DND-41 (cell line): ENCODE data around the gene OSCP1.

Source experiments
- ATAC-seq: fragments of 200-7000 bp; cut with Tn5 transposase; 3 replicates; pipeline ENCODE4 v1.9.1; 2021; ENCODE audit warnings: low read depth; ENCODE audit not compliant: insufficient read depth
- DNase-seq: peaks from one replicate; pipeline ENCODE4 v3.0.0-alpha.2; 2020
- H2AFZ ChIP-seq: 2 replicates; pipeline ENCODE4 v1.6.0; 2012; ENCODE audit warnings: low read depth, low read length
- H3K27ac ChIP-seq: 2 replicates; pipeline ENCODE4 v1.5.1; 2012; ENCODE audit warnings: low read length, inconsistent platforms
- H3K27me3 ChIP-seq: fragments of 200-600 bp; sonication (generic); 2 replicates; pipeline ENCODE4 v1.6.0; 2012; ENCODE audit warnings: low read length, mild to moderate bottlenecking, inconsistent platforms; ENCODE audit not compliant: insufficient read depth, poor library complexity
- H3K36me3 ChIP-seq: 2 replicates; pipeline ENCODE4 v1.5.1; 2012; ENCODE audit warnings: low read length, inconsistent platforms; ENCODE audit not compliant: insufficient read depth
- H3K4me1 ChIP-seq: 2 replicates; pipeline ENCODE4 v1.5.1; 2012; ENCODE audit warnings: mild to moderate bottlenecking, low read length; ENCODE audit not compliant: insufficient read depth
- H3K4me2 ChIP-seq: 2 replicates; pipeline ENCODE4 v1.6.0; 2012; ENCODE audit warnings: mild to moderate bottlenecking, moderate library complexity, low read length, inconsistent platforms; ENCODE audit not compliant: insufficient read depth
- H3K4me3 ChIP-seq, 2 experiments: fragments of 200-600 bp in 1 of 2; shearing (Covaris generic) in 1 of 2; 2 replicates each; pipeline ENCODE4 v1.5.1; 2012 to 2016; ENCODE audit warnings: inconsistent platforms in 2 of 2, low read length in 2 of 2, mild to moderate bottlenecking in 2 of 2, low read depth in 1 of 2, moderate library complexity in 1 of 2
- H3K79me2 ChIP-seq: 2 replicates; pipeline ENCODE4 v1.6.0; 2012; ENCODE audit warnings: low read length, inconsistent platforms; ENCODE audit not compliant: insufficient read depth
- H3K9ac ChIP-seq: 2 replicates; pipeline ENCODE4 v1.6.0; 2012; ENCODE audit warnings: low read depth, mild to moderate bottlenecking, inconsistent platforms, low read length, moderate library complexity
- H3K9me3 ChIP-seq: 2 replicates; pipeline ENCODE4 v1.5.1; 2012; ENCODE audit warnings: low read length, moderate library complexity, mild to moderate bottlenecking, inconsistent platforms; ENCODE audit not compliant: insufficient read depth, severe bottlenecking
- H4K20me1 ChIP-seq: 2 replicates; pipeline ENCODE4 v1.6.0; 2012; ENCODE audit warnings: low read length; ENCODE audit not compliant: insufficient read depth
- EZH2 ChIP-seq: IDR thresholded peaks from 3 replicates; pipeline ENCODE4 v1.6.1; 2012; ENCODE audit warnings: borderline replicate concordance, low read depth, mild to moderate bottlenecking, moderate library complexity, low read length, inconsistent platforms; ENCODE audit not compliant: severe bottlenecking
- TF ChIP-seq, protein P1 (sequence below): IDR thresholded peaks from 2 replicates; pipeline ENCODE4 v1.5.1; 2012; ENCODE audit warnings: borderline replicate concordance, low read length, moderate library complexity, mild to moderate bottlenecking; ENCODE audit not compliant: poor library complexity, severe bottlenecking; ENCODE audit errors: extremely low read depth

OSCP1 gene

DNA sequence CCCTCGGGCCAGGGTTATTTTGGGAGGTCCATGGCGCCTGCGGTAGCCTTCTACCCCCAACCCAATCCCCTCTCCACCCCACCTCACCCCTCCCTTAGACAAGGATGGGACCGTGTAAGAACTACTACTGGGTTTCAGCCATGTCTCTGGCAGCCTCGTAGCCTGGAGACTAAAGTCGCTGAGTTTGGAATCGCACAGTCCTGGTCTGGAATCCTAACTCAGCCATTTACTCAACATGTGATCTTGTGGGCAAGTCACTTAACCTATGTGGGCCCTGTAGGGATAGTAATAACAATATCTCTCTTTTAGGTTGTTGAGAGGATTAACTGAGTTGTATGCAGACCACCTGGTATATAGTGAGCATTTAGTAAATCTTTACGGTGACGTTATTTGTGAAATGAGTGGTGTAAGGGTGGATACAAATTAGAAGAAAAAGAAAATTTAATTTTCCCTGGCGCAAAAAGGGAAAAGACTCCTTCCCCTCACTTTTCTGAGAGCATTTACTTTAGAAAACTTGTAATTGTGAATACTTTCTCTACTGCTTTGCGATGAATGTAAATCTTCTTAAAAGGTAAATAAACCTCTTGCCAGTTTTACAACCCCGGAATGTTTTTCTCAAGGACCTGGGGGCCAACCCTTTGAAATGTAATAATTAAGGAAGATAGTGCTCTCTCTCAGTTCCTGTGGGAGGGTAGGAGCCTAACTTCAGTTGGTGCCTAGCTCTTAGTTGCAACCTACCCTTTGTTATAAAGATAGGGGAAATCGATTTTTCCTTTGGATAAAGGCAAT is 14.5 kb upstream of the OSCP1 start:
- Histone ChIP-seq H2AFZ (peak overlapping the region; percentile 95), H3K9me3 (no peaks in the 10 kb centered on the region), H3K79me2 (peaks cover 25% of the 10 kb centered on the region), H4K20me1 (0 out of 2 replicates have a peak, but pooled peaks cover 4% of the 10 kb centered on the region), H3K27ac (peak overlapping the region; percentile 93), H3K27me3 (no peaks in the 10 kb centered on the region), H3K4me3 (peak overlapping the region; percentile 97 to 98), H3K9ac (peak overlapping the region; percentile 86), H3K4me1 (peaks cover 43% of the 10 kb centered on the region), H3K4me2 (peak overlapping the region; percentile 99), H3K36me3 (peaks cover 30% of the 10 kb centered on the region)
- ATAC-seq (peak; percentile 68), DNase-seq (no peak)
- TF ChIP-seq, protein P1, sequence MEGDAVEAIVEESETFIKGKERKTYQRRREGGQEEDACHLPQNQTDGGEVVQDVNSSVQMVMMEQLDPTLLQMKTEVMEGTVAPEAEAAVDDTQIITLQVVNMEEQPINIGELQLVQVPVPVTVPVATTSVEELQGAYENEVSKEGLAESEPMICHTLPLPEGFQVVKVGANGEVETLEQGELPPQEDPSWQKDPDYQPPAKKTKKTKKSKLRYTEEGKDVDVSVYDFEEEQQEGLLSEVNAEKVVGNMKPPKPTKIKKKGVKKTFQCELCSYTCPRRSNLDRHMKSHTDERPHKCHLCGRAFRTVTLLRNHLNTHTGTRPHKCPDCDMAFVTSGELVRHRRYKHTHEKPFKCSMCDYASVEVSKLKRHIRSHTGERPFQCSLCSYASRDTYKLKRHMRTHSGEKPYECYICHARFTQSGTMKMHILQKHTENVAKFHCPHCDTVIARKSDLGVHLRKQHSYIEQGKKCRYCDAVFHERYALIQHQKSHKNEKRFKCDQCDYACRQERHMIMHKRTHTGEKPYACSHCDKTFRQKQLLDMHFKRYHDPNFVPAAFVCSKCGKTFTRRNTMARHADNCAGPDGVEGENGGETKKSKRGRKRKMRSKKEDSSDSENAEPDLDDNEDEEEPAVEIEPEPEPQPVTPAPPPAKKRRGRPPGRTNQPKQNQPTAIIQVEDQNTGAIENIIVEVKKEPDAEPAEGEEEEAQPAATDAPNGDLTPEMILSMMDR = no peak
- no peak for TF ChIP-seq EZH2

DNA sequence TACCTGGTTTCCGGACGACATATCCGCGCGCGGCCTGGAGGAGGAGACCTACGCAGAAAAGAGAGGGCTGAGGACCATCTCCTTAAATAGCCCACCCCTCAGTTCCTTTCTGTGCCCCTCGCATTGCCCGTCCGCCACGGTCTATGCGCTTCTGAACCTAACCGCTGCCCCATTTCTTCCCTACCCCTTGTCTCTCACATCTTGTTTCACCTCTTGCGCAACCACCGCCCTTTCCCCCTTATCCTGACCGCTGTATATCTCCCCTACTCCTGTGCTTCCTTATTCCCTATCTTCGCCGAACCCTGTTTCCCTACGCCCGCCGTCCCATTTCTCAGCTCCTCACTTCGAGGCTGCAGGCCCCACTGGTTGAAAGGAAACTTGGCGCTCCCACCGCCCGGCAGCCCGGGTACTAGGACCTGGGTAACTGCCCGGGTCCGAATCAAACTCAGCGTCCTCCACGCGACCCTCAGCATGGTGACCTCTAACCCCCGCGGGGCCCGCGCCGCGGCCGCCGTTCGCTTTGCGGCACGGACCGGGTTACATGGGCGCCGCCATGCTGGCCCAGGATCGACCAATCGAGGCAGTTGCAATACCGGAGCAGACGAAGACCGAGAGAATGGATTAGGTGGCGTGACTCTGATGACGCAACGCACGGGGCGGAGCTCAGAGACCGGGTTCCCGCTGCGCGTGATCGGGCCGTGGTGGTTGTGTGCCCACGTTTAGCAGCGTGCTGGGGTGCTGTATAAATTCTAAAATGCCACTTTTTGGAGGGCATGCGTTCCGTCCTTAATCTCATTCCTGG is 13.8 kb upstream of the OSCP1 start, which contains the start of gene MRPS15:
Gene MRPS15, minus strand, starts transcription at position 582 of the 802 bp plus-strand sequence. Its CDS starts 109 bp downstream, at position 473.
- H4K20me1 ChIP-seq = 0 out of 2 replicates have a peak, but pooled peaks cover 4% of the 10 kb centered on the region
- peaks cover 38% of the 10 kb centered on the region for H3K36me3 ChIP-seq
- H3K9me3 ChIP-seq = no peaks in the 10 kb centered on the region
- peak within 1 kb of the TSS; percentile 99 for H3K4me2 ChIP-seq
- peak; percentile 95 for ATAC-seq
- peak within 1 kb of the TSS; percentile 86 for H3K9ac ChIP-seq
- DNase-seq = peak; percentile 96
- H3K27ac ChIP-seq = peak within 1 kb of the TSS; percentile 93
- H3K27me3 ChIP-seq = no peaks in the 10 kb centered on the region
- TF ChIP-seq EZH2 = no peak
- peaks cover 25% of the 10 kb centered on the region for H3K79me2 ChIP-seq
- peaks cover 51% of the 10 kb centered on the region for H3K4me1 ChIP-seq
- peak within 1 kb of the TSS; percentile 95 for H2AFZ ChIP-seq
- peak within 1 kb of the TSS; percentile 97 to 98 for H3K4me3 ChIP-seq

DNA sequence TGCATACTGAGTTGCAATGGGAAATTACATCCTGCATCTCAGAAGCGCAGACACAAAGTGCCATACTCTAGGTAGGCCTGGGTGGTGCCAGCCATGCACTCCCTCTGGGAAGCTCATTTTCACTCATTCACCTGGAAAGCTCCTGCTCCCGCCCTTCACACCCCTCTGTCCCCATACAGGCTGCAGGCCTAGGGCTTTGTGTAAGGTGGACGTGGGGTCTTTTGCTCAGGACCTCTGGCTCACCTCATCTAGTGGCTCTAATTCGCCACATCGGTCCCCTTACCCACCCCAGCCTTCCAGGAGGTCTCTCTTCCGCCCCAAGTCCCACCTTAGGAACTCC is 13.2 kb upstream of the OSCP1 start:
- peak overlapping the region; percentile 93 for H3K27ac ChIP-seq
- peak overlapping the region; percentile 99 for H3K4me2 ChIP-seq
- H3K36me3 ChIP-seq = peaks cover 44% of the 10 kb centered on the region
- H3K4me3 ChIP-seq = peak overlapping the region; percentile 97 to 98; a peak in 3 of 4 replicates
- TF ChIP-seq, protein P1 = no peak
- TF ChIP-seq EZH2 = no peak
- H3K79me2 ChIP-seq = peaks cover 25% of the 10 kb centered on the region
- H3K27me3 ChIP-seq = no peaks in the 10 kb centered on the region
- H3K4me1 ChIP-seq = peaks cover 57% of the 10 kb centered on the region
- H2AFZ ChIP-seq = peak overlapping the region; percentile 95
- H3K9me3 ChIP-seq = no peaks in the 10 kb centered on the region
- DNase-seq (no peak), ATAC-seq (no peak)
- peak overlapping the region; percentile 86 for H3K9ac ChIP-seq
- 0 out of 2 replicates have a peak, but pooled peaks cover 4% of the 10 kb centered on the region for H4K20me1 ChIP-seq
